HG02852 (cell line): ENCODE data around the gene WBP4.
"Not testable (repeated sequence)": the region's sequence is repeated elsewhere in the genome, so short reads cannot be mapped to it uniquely, and the experiment has no call there.

Experiments used
- ATAC-seq: cut with Tn5 transposase; IDR thresholded peaks from one replicate; pipeline ENCODE4 v1.9.1; 2021; ENCODE audit warnings: mild to moderate bottlenecking, moderate library complexity; ENCODE audit not compliant: unreplicated experiment

WBP4 gene

GRCh38 chr13:41061075-41061913, at the start of gene WBP4:
TSS of gene WBP4 (plus strand) at chr13:41061509. CDS start at chr13:41061674, 165 bp downstream.
- ATAC-seq = peak; percentile 71

DNA sequence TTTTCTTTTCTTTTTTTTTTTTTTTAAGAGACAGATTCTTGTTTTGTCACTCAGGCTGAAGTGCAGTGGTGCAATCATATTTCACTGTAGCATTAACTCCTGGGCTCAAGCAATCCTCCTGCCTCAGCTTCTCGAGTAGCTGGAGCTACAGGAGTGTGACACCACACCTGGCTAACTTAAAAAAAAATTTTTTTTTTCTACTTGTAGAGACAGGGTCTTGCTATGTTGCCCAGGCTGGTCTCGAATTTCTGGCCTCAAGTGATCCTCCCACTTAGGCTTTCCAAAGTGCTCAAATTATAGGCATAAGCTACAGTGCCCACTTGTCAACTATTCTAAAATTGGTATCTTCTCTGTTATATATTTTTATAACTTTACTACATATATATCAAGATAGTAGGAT, 48.8 kb upstream of the WBP4 start:
- no peak for ATAC-seq

DNA sequence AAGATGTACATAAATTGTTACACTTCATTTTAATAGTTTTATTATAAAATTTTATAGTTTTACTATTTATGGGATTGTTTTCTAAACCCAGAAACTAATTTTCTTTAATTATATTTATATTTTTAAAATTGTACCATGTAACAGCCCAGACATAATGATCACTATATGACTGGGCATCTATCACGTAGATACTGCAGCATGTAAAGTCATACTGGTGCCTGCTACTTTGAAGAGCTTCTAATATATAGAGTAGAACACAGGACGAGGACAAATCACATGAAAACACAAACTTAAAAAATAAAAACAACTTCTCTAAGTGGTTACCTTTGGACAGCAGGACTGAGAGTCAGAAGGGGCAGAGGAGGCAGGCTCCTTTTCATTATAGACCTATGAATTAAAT, 47.5 kb upstream of the WBP4 start:
- no peak for ATAC-seq

- no peak for ATAC-seq
Measured at GRCh38 chr13:41015920-41016319, 45.4 kb upstream of the WBP4 start.

- ATAC-seq = no peak
Measured at GRCh38 chr13:41017159-41017558, 44.1 kb upstream of the WBP4 start.

DNA sequence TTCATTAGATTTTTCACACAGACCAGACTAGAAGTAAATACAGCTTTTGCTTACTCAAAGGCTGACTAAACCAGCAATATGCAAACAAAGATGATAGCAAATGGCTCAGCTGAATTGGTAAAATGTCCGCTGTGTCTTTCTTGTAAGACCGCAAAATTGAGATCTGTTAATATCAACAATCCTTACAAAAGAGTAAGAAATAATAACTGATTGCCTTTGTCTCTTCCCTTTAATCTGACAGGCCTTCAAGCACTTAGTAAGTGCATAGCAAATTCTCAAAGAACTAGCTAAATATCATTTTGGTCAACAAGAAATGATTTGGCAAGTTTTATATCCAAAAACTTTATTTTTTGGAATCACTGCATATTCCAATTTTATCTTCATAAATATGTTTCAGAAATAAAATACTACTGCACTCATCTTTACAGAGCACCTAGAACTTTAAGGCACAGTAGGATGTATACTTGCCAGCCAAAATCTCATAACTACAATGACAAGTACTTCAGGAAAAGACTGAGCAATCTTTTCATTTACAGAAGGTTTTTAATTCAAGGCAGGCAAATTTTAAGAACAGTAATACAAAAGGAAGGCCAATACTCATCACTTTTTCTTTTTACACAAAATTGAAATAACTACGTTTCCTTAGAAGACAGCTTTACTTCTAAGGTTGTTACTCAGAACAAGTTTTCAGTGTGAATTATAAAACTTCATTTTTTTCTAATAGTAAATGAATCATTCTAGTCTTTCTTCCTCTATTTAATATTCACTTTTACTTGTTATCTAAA, 43.3 kb upstream of the WBP4 start:
- no peak for ATAC-seq

DNA sequence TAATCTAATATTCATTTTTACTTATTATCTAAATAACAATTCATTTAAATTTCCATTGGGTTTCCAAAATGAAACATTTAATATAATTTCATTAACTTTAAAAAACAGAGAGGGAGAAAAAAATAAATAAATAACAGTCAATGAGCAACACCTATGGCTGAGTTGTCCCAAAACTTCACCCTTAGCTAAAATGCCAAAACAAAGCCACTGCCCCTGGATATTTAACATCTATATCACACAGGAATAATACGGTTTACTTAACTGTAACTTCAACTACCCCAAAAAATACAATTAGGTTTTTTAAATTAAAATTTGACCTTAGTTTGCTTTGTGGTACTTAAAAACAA, 42.7 kb upstream of the WBP4 start:
- no peak for ATAC-seq

DNA sequence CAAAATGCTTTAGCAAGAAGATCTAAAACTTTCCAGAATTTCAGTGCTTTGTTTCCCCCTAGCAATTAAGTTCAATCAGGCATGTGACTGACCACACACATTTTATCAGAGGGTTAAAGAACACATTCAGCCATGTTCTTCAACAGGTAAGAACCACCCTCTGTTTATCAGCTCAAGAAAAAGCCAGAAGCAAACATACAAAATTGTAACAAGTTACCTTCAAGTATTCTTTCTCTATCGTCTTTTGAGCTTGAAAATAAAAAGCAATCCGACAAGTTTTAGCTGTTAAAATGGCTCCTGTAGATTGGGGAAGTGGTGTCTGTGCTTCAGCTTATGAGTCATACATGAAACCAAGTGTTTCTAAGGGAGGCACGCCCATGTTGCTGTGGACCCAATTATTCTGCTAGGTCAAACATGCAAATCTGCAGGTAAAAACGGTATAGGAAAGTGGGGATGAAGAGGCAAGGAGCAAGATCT, 42.3 kb upstream of the WBP4 start, which contains the start of gene ELF1:
Gene ELF1 (minus strand): TSS at position 306 of the 477 bp plus-strand sequence. CDS start 37,262 bp downstream, outside the sequence.
- peak; percentile 91 for ATAC-seq

DNA sequence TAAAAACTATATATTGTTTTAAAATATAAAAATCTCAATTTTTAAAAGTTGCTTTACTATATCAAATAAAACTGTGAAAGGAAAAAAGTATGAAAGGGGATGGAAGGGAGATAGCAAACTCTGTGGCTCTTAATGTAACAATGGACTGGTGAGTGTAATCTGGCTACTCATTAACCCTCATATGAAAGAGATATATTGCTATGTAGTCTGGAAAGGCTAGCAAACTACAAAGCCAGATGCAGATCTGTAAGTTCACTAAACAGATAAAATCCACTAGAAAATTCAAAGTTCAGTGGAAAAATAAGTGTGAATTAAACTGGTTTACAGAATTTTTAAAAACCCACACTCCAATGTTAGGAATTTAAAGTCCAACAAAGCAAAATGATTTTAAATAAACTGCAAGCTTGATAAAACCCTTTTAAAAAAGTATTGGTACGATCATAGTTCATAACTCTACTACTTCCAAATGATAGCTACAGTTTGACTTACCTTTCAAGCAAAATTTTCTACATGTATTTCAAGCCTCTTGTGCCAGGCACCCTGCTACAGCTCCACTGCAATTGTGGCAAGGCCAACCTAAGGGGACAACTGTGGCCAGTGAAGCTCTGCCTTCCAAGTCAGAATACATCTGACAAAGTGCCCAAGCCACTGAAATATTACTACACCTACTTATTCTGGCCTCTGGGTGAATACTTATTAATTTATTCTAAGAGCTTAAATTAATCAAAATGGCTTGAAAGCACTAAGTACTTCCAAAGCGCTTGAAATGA, 41.5 kb upstream of the WBP4 start:
- no peak for ATAC-seq

DNA sequence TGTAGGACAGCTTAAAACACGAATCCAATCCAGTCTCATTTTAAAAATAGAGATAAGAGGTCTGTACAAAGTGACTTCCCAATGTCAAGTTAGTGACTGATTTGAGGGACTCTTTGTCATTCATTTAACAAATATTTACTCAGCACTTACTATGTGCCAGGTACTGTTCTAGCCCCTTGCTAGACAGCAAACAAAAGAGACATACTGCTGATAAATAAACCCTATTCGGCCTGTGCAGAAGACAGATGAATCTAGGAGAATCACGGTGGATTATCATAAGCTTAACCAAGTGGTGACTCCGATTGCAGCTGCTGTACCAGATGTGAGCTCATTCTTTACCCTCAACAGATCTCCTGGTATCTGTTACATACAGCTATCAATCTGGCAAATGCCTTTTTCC, 35.8 kb upstream of the WBP4 start:
- no peak for ATAC-seq

DNA sequence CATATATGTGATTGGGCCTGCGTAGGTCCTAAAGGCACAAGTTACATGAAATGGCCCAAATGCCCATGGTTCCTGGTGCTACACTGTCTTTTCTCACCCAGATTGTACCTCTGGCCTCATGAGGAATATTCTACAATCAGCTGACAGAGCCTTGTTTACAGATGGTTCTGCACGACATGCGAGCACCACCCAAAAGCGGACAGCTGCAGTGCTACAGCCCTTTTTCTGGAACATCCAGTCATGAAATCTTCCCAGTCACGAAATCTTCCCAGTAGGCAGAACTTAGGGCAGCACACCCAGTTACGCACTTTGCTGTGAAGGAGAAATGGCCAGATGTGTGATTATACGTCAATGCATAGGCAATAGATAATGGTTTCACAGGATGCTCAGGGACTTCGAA, 34.5 kb upstream of the WBP4 start:
- no peak for ATAC-seq

- no peak for ATAC-seq
Measured at GRCh38 chr13:41028051-41028450, 33.3 kb upstream of the WBP4 start.

- no peak for ATAC-seq
Measured at GRCh38 chr13:41029629-41030028, 31.7 kb upstream of the WBP4 start.

DNA sequence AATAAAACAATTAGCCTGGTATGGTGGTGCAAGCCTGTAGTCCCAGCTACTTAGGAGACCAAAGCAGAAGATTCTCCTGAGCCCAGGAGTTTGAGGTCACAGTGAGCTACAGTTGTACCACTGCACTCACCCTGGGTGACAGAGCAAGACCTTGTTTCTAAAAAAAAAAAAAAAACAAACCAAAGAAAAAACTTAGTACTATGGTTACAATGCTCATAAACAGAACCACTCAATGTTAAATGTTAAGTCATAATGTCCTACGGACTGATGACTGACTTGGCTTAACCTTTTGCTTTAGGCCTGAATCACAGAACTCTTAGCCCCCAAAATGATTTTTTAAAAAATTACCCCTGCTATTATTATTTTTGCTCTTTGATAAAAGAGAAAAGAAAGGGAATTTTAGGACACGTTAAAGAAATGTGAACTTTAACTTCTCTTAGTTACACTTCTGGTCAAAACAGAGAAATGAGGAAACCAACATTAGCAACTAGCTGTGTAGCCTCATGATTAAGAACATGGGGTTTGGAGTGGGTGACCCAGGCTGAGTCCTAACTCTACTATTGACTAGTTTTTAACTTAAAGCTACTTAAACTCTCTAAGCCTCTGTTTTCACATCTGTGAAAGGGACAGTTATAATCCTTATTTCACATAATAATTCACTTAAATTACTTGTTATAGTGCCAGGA, 28.5 kb upstream of the WBP4 start:
- ATAC-seq = no peak

GRCh38 chr13:41034382-41034781, 26.9 kb upstream of the WBP4 start:
- ATAC-seq = no peak

- ATAC-seq = no peak
Measured at GRCh38 chr13:41034881-41035280, 26.4 kb upstream of the WBP4 start.

DNA sequence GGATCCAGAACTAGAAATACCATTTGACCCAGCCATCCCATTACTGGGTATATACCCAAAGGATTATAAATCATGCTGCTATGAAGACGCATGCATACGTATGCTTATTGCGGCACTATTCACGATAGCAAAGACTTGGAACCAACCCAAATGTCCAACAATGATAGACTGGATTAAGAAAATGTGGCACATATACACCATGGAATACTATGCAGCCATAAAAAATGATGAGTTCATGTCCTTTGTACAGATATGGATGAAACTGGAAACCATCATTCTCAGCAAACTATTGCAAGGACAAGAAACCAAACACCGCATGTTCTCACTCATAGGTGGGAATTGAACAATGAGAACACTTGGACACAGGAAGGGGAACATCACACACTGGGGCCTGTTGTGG, 24.8 kb upstream of the WBP4 start:
- ATAC-seq = not testable (repeated sequence)

GRCh38 chr13:41039746-41040145, 21.6 kb upstream of the WBP4 start:
- ATAC-seq = no peak

- ATAC-seq = no peak
Measured at GRCh38 chr13:41040584-41041334, 20.6 kb upstream of the WBP4 start.

DNA sequence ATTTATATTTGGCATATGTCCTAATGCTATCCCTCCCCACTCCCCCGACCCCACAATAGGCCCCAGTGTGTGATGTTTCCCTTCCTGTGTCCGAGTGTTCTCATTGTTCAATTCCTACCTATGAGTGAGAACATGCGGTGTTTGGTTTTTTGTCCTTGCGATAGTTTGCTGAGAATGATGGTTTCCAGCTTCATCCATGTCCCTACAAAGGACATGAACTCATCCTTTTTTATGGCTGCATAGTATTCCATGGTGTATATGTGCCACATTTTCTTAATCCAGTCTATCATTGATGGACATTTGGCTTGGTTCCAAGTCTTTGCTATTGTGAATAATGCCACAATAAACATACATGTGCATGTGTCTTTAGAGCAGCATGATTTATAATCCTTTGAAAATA, 18.9 kb upstream of the WBP4 start:
- not testable (repeated sequence) for ATAC-seq
